Epidermal melanocyte (primary cell): Measurements from ENCODE around the gene CHN2.

Experiments used
- DNase-seq: peaks from one replicate; pipeline ENCODE4 v3.0.0; 2011; ENCODE audit warnings: low spot score; ENCODE audit not compliant: insufficient read length

CHN2 gene

GRCh38 chr7:29194594-29195427 is at the start of gene CHN2:
TSS of gene CHN2 (plus strand) at chr7:29194775.
- no peak for DNase-seq

GRCh38 chr7:29145553-29146056 is 49.0 kb upstream of the CHN2 start:
- DNase-seq: no peak

DNA sequence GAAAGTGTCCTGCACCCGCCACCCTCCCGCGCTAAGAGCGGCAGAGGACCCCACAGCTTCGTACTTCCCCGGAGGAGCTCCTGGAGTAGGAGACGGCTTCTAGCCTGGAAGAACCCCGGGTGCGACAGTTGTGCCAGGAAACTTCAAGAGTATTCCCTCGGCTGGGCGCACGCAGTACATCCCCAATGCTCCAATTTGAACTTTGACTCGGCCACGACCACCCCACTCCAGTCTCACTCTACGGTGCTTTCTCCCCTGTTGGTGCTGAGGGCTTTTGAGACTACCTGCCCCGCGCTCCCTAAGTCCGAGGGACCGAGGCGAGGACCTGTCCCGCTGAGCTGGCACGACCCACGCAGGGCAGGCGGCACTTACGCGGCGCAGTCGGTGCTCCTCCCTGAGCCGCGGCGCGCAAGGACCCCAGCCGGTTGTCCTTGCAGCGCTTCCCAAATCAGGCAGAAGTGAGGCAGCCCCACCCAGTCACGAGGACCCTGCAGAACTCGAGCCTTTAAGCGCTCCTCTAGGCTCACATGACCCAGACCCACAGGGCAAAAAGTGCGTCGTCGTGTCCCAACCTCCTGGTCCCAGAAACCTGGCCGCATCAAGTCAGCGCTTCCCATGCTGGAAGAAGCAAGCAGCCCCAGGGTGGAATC is 48.4 kb upstream of the CHN2 start, which contains the start of gene CPVL:
CPVL (minus strand) TSS at position 481 of the 650 bp plus-strand sequence. CDS start 25,476 bp downstream, outside the sequence.
- DNase-seq: no peak

DNA sequence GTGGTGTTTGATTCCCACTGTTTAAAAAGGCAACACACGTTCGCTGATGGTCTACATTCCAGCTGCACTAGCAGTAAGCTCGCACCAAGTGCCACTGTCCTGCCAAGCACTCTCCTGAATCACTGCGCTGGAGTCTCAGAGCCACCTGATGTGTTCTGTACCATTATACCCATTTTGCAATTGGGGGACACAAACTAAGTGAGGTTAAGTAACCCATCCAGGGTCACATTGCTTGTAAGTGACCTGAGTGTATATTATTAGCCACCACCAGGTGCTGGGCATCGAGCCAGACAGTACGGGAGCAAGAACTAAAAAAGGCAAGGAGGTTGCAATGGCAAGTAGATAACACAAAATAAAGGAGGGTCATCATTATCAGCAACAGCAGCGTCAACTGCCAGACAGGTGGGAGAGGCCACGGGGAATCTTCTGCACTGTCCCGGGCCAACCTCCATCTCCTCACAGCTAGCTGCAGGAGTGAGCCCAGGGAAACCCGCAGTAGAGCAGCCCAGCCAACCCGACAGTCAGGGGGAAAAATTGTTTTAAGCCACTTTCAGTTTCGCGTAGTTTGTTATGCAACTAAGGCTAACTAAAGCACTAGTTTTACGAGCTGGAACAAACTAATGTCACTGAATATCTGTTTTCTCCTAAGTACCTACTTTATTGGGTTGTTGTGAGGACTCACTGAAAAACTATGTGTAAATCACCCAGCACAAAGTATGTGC is 47.5 kb upstream of the CHN2 start:
- DNase-seq: no peak

GRCh38 chr7:29147821-29148220 is 46.8 kb upstream of the CHN2 start:
- DNase-seq: no peak

GRCh38 chr7:29149036-29149435 is 45.5 kb upstream of the CHN2 start:
- DNase-seq: no peak

GRCh38 chr7:29150856-29151255 is 43.7 kb upstream of the CHN2 start:
- no peak for DNase-seq

- no peak for DNase-seq
Observed at GRCh38 chr7:29154076-29154475, 40.5 kb upstream of the CHN2 start.

DNA sequence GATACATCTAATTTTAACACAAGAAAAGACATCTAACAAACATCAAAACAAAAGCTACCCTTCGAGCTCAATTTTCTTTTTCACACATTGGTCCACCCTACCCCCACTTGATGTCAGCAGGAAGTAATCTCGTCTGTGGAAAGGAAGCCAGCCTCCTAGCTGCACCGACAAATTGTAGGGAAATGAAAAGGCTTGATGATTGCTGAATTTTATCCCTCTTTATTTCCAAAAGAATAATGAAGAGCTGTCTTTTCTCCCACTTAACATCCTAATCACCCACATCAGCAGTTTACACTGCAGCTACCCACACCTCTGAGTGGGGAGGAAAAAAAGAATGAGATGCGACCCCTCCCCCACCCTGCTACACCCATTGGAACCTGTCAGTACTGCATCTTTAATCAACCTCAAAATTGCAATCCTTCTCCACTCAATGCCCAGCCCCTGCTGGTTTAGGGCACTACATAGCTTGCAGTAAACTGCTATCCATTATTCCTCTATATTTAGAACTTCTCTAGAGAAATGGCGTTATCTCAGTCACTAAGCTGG is 37.6 kb upstream of the CHN2 start:
- no peak for DNase-seq

DNA sequence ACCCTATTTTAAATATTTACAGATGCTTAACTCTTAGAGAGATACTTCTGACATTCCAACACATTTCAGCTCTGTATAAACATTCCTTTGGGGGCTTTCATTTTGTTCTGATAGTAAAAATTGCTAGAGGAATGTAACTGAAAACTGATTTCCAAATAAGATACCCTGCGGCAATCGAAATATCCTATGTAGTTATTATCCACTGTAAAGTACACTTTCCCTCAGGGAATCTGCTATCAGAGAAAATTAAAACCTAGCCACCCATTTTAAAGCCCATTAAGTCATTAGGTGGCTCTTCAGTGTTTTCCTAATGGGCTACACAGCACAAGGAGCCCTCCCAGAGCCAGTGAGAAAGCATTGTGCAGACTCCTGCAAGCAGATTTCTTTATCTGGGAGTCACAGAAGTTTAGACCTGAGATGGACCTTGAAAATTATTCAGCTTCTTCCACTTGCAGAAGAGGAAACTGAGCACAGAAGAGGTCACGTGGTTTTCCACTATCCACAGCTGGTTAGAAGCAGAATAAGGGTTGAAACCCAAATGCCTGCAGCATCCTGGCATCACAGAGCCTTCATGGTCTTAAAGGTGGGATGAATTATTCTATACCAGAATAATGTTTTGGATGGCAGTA is 35.7 kb upstream of the CHN2 start:
- no peak for DNase-seq

GRCh38 chr7:29160080-29160479 is 34.5 kb upstream of the CHN2 start:
- DNase-seq: no peak

DNA sequence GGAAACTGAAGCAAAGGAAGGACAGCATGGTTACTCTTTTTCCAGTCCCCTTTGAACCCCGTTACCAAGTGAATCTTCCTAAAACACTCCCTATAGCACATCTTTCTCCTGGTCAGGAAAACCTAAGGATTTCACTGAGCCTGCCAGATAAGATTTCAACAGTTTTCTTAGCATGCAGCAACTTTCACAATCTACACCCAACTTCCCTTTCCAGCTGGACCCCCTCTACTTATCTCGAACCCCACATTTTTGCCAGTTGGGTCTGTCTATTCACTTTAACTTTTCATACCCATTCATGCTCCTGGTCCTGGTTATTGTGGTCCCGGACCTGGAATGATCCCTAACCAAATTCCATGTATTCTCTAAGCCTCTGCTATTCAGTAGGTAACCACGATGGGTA is 33.3 kb upstream of the CHN2 start:
- no peak for DNase-seq

- no peak for DNase-seq
Observed at GRCh38 chr7:29162577-29162976, 32.0 kb upstream of the CHN2 start.

DNA sequence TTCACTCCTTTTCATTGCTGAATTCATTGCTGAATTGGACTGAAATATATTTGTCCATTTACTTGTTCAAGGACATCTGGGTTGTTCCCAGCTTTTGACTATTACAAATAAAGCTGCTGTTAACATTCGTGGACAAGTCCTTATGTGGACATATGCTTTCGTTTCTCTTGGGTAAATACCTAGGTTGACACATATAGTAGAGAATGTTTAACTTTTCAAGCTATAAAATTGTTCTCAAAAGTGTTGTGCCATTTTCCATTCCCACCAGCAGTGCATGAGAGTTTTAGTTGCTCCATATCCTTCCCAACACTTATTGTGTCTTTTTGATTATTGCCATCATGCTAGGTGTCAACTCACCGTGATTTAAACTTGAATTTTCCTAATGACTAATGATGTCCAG is 30.7 kb upstream of the CHN2 start:
- no peak for DNase-seq

DNA sequence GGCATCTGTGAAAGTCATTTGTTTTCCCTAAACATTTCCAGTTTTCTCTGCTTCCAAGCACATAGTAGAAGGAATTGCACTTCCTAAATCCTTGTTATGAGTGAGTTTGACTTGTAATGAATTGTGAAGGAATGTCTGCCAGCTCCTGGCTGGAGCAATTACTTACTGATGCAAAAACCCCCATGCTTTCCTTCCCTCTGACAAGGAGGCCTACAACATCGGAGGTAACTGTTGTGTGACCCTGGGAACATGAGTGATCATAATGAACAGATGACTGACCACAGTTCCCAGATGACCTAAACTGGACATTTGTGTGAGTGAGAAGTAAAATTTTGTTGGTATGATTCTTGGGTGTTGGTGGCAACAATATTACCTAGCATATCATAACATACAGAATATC is 26.9 kb upstream of the CHN2 start:
- no peak for DNase-seq

GRCh38 chr7:29170781-29171180 is 23.8 kb upstream of the CHN2 start:
- no peak for DNase-seq

DNA sequence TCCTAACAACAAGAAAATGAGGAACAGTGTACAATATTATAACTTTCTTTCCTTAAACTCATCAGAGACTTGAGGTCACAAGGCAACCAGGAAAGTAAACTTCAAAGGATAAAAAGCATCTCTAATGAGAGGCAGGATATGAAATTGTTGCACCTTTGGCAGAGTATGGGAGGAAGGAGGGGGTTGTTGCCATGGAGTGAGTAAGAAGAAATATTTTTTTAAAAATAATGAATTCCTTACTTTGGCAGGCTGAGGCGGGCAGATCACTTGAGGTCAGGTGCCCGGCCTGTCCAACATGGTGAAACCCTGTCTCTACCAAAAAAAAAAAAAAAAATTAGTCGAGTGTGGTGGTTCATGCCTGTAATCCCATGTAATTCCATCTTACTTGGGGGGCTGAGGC is 21.1 kb upstream of the CHN2 start:
- DNase-seq: no peak

- DNase-seq: no peak
Observed at GRCh38 chr7:29177963-29178600, 16.5 kb upstream of the CHN2 start.

DNA sequence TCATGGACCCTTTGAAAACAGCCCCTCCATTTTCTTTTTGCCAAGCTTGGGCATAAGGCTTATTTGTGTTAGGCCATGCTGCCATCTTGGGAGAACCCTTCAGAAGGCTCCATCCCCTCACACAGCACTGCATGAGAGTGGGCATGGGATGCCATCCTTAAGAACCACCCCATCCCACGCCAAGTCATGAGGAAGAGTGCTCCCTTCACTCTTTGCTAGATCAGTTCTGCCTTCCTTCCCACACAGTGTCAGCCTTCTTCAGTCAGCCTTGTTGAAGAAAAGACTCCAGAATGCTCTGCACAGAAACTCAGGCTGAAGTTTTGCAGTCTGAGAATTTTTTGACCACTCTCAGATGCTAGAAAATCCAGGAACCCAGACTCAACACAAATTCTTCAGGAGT is 15.5 kb upstream of the CHN2 start:
- DNase-seq: no peak

- DNase-seq: no peak
Observed at GRCh38 chr7:29184599-29184998, 10.0 kb upstream of the CHN2 start.

DNA sequence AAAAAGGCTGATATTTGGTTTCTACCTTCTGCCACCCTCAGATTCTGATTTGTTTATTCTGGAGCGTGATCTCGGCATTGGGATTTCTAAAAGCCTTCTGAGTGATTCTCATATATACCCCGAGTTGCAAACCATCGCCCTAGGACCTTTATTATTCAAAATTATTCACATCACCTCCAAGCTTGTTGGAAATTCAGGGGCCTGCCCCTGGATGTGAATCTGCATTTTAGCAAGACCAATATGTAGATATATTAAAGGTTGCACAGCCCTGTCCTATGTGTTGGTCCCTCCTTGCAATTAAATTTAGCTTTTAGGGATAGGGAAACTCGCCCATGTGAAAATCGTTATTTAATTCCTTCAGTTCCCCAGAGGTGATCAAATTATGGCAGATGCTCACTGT is 9.0 kb upstream of the CHN2 start:
- DNase-seq: no peak
